Measurements from ENCODE around the gene KCNK13.
"Not testable (repeated sequence)": the region's sequence is repeated elsewhere in the genome, so short reads cannot be mapped to it uniquely, and the experiment has no call there.

KCNK13 gene

GRCh38 chr14:90213099-90213748 is 151.4 kb downstream of the KCNK13 start:
- no peak overlapping the region for H3K27ac Mint-ChIP-seq
- intact Hi-C loops (cut with micrococcal nuclease): no loop called here
- peaks cover 8% of the 10 kb centered on the region for H3K9me3 Mint-ChIP-seq
- H3K4me3 Mint-ChIP-seq: no peak overlapping the region
- H3K4me1 Mint-ChIP-seq (ENCODE audit: low read depth): no peaks in the 10 kb centered on the region
- peaks cover 5% of the 10 kb centered on the region for H3K27me3 Mint-ChIP-seq
- H3K36me3 Mint-ChIP-seq (ENCODE audit: low read depth): no peaks in the 10 kb centered on the region

GRCh38 chr14:90228478-90228877 is 166.7 kb downstream of the KCNK13 start:
- intact Hi-C loops (cut with micrococcal nuclease): no loop called here
- Mint-ChIP-seq H3K27ac (no peak overlapping the region), H3K27me3 (peaks cover 10% of the 10 kb centered on the region), H3K36me3 (ENCODE audit: low read depth) (no peaks in the 10 kb centered on the region), H3K4me1 (ENCODE audit: low read depth) (no peaks in the 10 kb centered on the region), H3K9me3 (peaks cover 9% of the 10 kb centered on the region), H3K4me3 (no peak overlapping the region)

- H3K4me3 Mint-ChIP-seq; H3K27ac Mint-ChIP-seq; H3K4me1 Mint-ChIP-seq (ENCODE audit: low read depth); intact Hi-C loops (cut with micrococcal nuclease); H3K9me3 Mint-ChIP-seq; H3K36me3 Mint-ChIP-seq (ENCODE audit: low read depth): not testable (repeated sequence)
- H3K27me3 Mint-ChIP-seq: peaks cover 15% of the 10 kb centered on the region
Measured at GRCh38 chr14:90229942-90230341, 168.1 kb downstream of the KCNK13 start.

All from dendritic cell treated with granulocyte-macrophage colony-stimulating factor and Interleukin-4, amounts not matched to agents 40 ng/mL and 50 ng/mL, for 4 days (primary cell).